ENCODE measurements around the gene IL17F. TPM values are rescaled to one million over a fixed set of nuclear protein-coding genes. Genes with fewer than 3 reads are reported as not detected.

The IL17F gene
- total and polyA plus RNA-seq, 2 of the 8 experiments (the other 6 are each of a cell fraction or from before 2014, with no cell fraction given): 0.08 TPM; not detected in 1

- H3K9me3 ChIP-seq (ENCODE audit: insufficient read depth in 2 of 2, low read depth in 1 of 2, low read length in 1 of 2): peaks cover 0 to 3% of the 10 kb centered on the region in 2 experiments; a peak in 2 of 4 replicates
- H3K14ac ChIP-seq (ENCODE audit: insufficient read length): no peak overlapping the region
- FAIRE-seq (no peak), DNase-seq (ENCODE audit: low read depth in 1 of 2, low spot score in 2 of 2) (no peak)
- no peak overlapping the region for H2AFZ ChIP-seq (ENCODE audit: low read length)
- H3K4me3 ChIP-seq (ENCODE audit: extremely low read depth in 1 of 4, insufficient read depth in 2 of 4, low read depth in 3 of 4, low read length in 4 of 4): no peak overlapping the region; a peak in 1 of 8 replicates
- H4K91ac ChIP-seq (replicated peaks; ENCODE audit: insufficient read length, low read length): no peak overlapping the region
- peak overlapping the region; percentile 61; the same call in 1 of the 2 replicates for H3K18ac ChIP-seq (ENCODE audit: extremely low read depth, low read length)
- H4K8ac ChIP-seq (ENCODE audit: extremely low read depth, insufficient read depth, low read length): no peak overlapping the region
- no peaks in the 10 kb centered on the region; the same call in 1 of the 2 replicates for H3K23me2 ChIP-seq (ENCODE audit: low read depth, low read length)
- no peaks in the 10 kb centered on the region for H3K36me3 ChIP-seq (ENCODE audit: control insufficient read depth in 2 of 4, insufficient read depth in 4 of 4, low read length in 3 of 4)
- H3K79me2 ChIP-seq (ENCODE audit: control insufficient read depth in 1 of 2, insufficient read depth in 2 of 2, low read length in 2 of 2): no peaks in the 10 kb centered on the region
- H3K79me1 ChIP-seq (ENCODE audit: low read depth, low read length): no peaks in the 10 kb centered on the region
- no peak overlapping the region for H2AK5ac ChIP-seq (ENCODE audit: low read depth, low read length)
- H4K5ac ChIP-seq (ENCODE audit: insufficient read length, low read depth, low read length): no peak overlapping the region
- H2BK120ac ChIP-seq (replicated peaks; ENCODE audit: low read depth, low read length): no peak overlapping the region
- H4K20me1 ChIP-seq (replicated peaks in 1 of 2; ENCODE audit: control insufficient read depth in 1 of 2, insufficient read depth in 2 of 2, low read length in 2 of 2): no peaks in the 10 kb centered on the region
- 0 out of 2 replicates have a peak overlapping the region, but pooled peaks have one; percentile 10 for H2BK20ac ChIP-seq (ENCODE audit: low read length)
- 0 out of 2 replicates have a peak overlapping the region, but pooled peaks have one; percentile 60 for H2BK5ac ChIP-seq (ENCODE audit: low read depth, low read length)
- POLR2A ChIA-PET (ENCODE audit: partially characterized antibody): interaction anchor here (0.6 kb wide), 1 partner anchor 34 kb away, joined by 3 read pairs; no protein-coding TSS in a partner anchor
- H2BK15ac ChIP-seq (ENCODE audit: low read length): no peak overlapping the region
- no peak overlapping the region for H3K56ac ChIP-seq (replicated peaks; ENCODE audit: insufficient read length, low read depth, low read length)
- no peak overlapping the region for H3K9ac ChIP-seq (replicated peaks in 1 of 4; ENCODE audit: extremely low read depth in 1 of 4, low read depth in 3 of 4, low read length in 3 of 4)
- H3K4ac ChIP-seq (replicated peaks; ENCODE audit: insufficient read length, low read depth, low read length): no peak overlapping the region
- no peaks in the 10 kb centered on the region for H3K27me3 ChIP-seq (replicated peaks in 1 of 4; ENCODE audit: control insufficient read depth in 3 of 4, extremely low read depth in 1 of 4, insufficient read depth in 3 of 4, low read length in 3 of 4)
- peak overlapping the region; percentile 79; the same call in 1 of the 2 replicates for H3K27ac ChIP-seq (ENCODE audit: low read depth, low read length)
- H3K4me1 ChIP-seq (replicated peaks in 1 of 4; ENCODE audit: control insufficient read depth in 3 of 4, insufficient read depth in 4 of 4, low read length in 3 of 4): peaks cover 0 to 7% (median 3%) of the 10 kb centered on the region in 4 experiments; a peak in 3 of 7 replicates
- no peak overlapping the region for H3K4me2 ChIP-seq (ENCODE audit: insufficient read depth in 1 of 2, low read depth in 2 of 2, low read length in 2 of 2)
- WGBS, 2 experiments (ENCODE audit: extremely low coverage in 1 of 2, insufficient coverage in 1 of 2, insufficient read length in 1 of 2, insufficient replicate concordance in 2 of 2, low coverage in 1 of 2, low lambda C conversion rate in 2 of 2, missing lambda C conversion rate in 1 of 2): 74% methylated on average over 2 of the region's 2 CpGs; no CpG with 5 or more reads in 1 of the 2 experiments
- H2BK12ac ChIP-seq (ENCODE audit: low read depth, low read length): 0 out of 2 replicates have a peak overlapping the region, but pooled peaks have one; percentile 18
- H3K23ac ChIP-seq (ENCODE audit: insufficient read length): no peak overlapping the region
- CTCF ChIA-PET (ENCODE audit: partially characterized antibody): interaction anchor here (0.9 to 1.1 kb wide), 2 partner anchors 13 to 73 kb away, joined by 4 read pairs; no protein-coding TSS in a partner anchor
- TF ChIP-seq SIN3A (conservative IDR thresholded peaks at IDR 0.05 in 1 of 2, IDR thresholded peaks at IDR 0.05 in 1 of 2; ENCODE audit: low read depth in 1 of 2, low read length in 2 of 2) (no peak), TCF12 (IDR thresholded peaks at IDR 0.05; ENCODE audit: low read depth, low read length) (no peak), BCL11A (IDR thresholded peaks at IDR 0.05; ENCODE audit: low read depth in 2 of 2, low read length in 2 of 2) (no peak), TEAD4 (IDR thresholded peaks at IDR 0.05; ENCODE audit: low read depth, low read length) (peak; percentile 15; the same call in 1 of the 2 replicates), BACH1 (IDR thresholded peaks at IDR 0.05; ENCODE audit: low read length) (no peak), PHF8 (conservative IDR thresholded peaks at IDR 0.05; ENCODE audit: low read depth, low read length) (no peak), CBX5 (IDR thresholded peaks at IDR 0.05; ENCODE audit: low read depth, low read length) (no peak), KDM4A (IDR thresholded peaks at IDR 0.05; ENCODE audit: low read depth, low read length, severe bottlenecking) (no peak)
Measured at GRCh38 chr6:52189974-52190373, 54.3 kb downstream of the IL17F start.
